CD4-positive, alpha-beta T cell treated with Interleukin-17A for 1 hour (primary cell): ENCODE data around the gene KCNK18.
"Not testable (repeated sequence)": the region's sequence is repeated elsewhere in the genome, so short reads cannot be mapped to it uniquely, and the experiment has no call there.

Experiments used
- DNase-seq: peaks from one replicate; pipeline ENCODE4 v3.0.0-alpha.2; 2020

Gene KCNK18

GRCh38 chr10:117174439-117175214, 22.7 kb upstream of the KCNK18 start:
- DNase-seq, result peak; percentile 85

DNA sequence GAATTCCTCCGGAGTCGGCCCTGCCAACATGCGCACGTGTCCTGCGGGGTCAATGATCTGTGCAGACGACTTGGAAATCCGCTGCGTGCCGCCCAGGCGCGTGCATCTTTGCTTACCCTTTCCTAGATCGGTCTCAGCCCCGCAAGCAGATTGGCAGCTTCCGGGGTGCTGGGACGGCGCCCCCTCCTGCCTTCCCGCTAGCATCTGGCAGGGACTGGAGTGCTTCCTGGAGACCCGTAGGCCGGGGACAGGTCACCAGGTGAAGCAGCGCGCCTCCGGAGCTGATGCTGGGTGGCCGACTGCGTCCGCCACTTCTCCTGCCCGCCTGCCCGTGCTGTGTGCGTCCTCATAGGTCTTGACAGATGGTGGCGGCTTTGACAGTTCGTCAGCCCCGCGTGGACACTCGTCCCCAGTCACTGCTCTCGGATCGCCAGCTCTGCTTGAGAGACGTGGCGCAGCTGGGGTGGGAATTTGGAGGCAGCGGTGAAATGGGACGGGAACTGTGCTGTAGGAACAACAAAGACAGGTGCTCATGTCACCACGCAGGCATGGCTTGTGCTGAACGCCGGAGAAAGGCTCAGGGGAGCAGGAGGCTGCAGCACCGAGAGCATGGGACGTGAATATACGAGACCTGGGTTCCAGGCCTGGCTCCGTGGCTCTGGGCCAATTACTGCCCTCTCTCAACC, 21.9 kb upstream of the KCNK18 start:
- DNase-seq, result peak; percentile 9

DNA sequence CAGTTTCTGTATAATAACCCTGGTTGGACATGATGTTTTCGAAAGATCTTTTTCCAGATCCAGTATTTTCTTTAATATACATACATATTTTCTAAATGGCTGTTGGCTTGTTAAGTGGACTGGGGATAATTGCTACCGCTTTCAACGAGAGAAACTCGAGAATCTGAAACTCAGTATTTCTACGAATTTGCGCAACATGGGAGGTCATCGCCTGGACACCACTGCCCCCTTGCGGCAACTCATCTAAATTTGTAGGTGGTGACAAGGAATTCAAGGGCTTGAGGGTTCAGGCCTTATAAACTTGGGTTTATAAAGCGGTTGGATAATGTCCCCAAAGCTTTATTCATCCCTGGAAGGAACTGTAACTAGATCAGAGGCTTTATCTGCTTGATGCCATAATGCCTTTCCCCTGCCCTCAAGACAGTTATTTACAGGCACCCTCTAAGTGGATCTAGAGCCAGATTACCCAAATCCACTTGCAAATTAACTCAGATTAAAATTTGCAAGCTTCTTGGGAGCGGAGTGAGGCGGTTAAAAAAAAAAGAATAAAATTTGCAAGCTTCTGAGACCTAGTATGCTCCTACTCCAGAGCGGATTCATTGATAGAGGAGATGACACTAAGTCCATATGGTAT, 21.3 kb upstream of the KCNK18 start:
- DNase-seq, result peak; percentile 75

- no peak for DNase-seq
Measured at GRCh38 chr10:117178190-117178589, 19.1 kb upstream of the KCNK18 start.

DNA sequence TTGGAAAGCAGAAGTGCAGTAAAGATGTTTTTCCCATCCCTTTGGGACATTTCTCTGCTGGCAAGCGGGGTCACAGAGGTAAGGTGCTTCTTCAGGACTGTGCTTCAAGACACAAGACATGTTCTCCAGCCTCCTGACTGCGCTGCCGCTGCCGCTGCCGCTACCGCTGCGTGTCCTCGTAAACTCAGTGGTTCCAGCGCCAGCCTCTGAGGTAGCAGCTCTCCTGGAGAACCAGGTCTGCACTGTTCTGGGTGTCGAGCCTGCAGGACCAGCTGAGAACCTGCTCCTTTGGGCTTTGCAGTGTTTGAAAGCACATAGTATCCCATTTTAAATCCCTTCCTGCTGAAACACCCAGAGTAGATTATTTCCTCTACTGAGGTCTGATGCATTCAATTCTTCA, 13.0 kb upstream of the KCNK18 start:
- DNase-seq, result no peak

- DNase-seq, result no peak
Measured at GRCh38 chr10:117184821-117185220, 12.5 kb upstream of the KCNK18 start.

DNA sequence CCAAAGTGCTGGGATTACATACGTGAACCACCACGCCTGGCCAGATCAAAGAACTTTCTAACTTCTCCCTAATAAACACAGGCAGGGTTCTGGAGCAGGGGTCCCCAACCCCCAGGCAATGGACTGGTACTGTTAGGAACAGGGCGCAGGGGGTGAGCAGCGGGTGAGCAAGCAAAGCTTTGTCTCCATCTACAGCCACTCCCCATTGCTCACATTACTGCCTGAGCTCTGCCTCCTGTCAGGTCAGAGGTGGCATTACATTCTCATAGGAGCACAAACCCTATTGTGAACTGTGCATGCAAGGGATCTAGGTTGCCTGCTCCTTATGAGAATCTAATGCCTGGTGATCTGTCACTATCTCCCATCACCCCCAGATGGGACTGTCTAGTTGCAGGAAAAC, 11.5 kb upstream of the KCNK18 start:
- not testable (repeated sequence) for DNase-seq

DNA sequence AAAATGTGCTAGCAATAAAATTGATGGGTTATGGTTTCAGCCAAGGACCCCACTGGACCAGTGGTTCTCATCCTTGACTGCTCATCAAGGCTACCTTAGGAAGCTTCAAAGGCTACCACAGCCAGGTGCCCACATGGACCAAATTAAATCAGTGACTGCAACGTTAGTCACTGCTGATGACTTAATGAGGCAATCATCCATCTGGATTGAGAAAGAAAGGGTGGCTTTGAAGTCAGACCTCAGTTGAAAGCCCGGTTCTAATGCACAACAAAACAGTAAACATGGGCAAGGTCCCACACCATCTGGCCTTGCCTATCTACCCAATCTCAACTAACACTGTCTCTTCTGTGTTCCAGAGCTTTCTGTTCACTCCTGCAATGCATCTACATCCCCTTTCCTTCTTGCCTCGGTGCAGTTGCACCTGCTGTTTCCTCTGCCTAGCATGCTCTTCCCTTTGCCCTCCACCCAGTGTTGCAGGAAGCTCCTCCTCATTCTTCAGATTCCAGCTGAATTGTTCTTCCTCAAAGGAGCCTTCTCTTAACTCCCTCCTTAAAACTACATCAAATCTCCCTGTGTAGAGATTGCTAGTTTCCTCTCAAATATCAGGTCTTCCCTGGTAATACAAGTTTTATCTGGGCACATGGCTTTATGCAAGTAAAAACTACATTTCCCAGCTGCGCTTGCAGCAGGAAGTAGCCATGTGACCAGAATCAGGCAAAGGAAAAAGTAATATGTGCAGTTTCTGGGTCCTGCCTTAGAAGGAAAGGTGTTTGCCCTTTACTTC, 10.3 kb upstream of the KCNK18 start:
- DNase-seq, result no peak

DNA sequence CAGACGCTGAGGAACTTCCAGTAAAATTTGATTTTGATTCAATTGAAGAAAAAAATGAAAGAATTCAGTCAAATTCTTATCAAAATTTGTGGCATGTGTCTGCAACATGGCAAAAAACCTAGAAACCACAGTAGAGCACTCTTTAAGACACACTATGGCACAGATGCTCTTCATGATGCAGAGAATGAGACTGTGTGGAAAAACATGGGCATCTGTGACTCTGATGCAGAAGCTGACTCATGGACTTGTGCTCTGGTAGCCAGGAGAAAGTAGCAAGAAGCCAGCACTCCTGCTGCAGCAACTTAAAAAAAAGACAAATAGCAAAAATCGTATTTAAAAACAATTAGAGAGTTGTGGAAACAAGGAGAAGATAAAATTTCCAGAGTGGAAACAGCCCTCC, 8.9 kb upstream of the KCNK18 start:
- no peak for DNase-seq

GRCh38 chr10:117189557-117189956, 7.7 kb upstream of the KCNK18 start:
- no peak for DNase-seq

- no peak for DNase-seq
Measured at GRCh38 chr10:117198088-117198487, 799 bp downstream of the KCNK18 start.

GRCh38 chr10:117201826-117202225, 4.5 kb downstream of the KCNK18 start:
- no peak for DNase-seq

- DNase-seq, result no peak
Measured at GRCh38 chr10:117204316-117204715, 7.0 kb downstream of the KCNK18 start.

GRCh38 chr10:117212176-117212575, 14.9 kb downstream of the KCNK18 start:
- DNase-seq, result no peak

DNA sequence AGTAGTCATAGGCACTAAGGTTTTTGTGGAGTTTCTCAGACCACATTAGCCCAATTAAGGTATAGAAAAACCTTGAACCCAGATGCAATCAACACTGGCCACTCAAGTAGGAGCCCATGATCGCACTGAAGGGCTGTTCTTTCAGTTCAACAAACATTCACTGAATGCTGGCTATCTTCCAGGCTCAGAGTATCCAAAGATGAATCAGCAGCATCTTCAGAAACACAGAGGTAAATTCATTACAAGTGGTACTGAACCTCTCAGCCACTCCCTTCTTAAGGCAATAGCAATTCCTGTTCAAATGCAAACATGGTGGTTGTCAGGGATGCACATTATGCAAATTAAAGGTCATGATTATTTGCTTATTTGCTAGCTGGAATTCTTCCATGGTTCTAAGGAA, 17.1 kb downstream of the KCNK18 start:
- no peak for DNase-seq

GRCh38 chr10:117215079-117215478, 17.8 kb downstream of the KCNK18 start:
- DNase-seq, result no peak

DNA sequence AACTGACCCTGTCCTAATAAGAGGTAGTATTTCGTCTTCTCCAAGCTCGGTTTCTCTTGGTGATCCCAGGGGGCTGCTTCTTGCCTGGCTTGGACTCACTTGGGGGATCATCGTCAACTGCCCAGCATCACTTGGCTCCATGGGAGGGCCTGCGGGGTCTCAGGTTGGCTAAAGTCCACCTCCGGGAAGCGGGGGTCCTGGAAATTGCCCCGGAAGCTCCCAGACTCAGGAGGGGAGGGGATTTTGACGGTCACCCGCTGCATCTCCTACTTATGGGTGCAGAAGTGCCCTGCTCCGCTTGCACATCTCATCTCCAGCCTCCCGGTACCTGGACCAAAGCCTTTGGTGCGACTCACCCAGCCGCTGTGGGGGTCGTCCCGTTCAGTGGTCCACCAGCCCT, 18.7 kb downstream of the KCNK18 start:
- no peak for DNase-seq

- DNase-seq, result peak; percentile 62
Measured at GRCh38 chr10:117216611-117217195, 19.4 kb downstream of the KCNK18 start.

- no peak for DNase-seq
Measured at GRCh38 chr10:117217196-117217761, 20.0 kb downstream of the KCNK18 start.

- no peak for DNase-seq
Measured at GRCh38 chr10:117218654-117219053, 21.4 kb downstream of the KCNK18 start.

DNA sequence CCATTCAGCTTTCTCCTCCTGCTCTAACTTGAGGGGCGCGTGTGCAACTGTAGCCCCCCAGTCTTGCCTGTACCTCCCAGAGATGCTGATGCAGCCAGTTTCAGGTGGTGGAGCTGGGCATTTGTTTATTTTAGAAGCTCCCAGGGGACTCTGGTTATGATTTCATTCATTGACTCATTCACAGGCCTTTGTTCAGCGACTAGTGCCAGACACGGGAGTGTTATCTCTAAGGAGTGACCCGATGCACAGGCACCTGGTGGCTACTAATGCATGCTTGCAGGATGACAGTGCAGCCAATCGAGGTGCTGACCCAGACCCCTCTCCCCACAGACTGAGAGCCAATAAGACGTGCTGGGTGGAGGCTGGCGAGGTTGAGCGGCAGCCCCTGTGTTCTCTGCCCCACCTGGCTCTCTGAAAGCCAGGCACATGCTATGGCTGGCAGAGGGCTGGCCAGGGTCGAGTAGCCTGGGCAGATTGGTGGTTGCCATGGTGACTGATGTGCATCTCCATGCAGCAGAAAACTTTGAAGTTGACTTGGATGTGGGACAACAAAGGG, 23.9 kb downstream of the KCNK18 start:
- DNase-seq, result no peak

- DNase-seq, result no peak
Measured at GRCh38 chr10:117222552-117222951, 25.3 kb downstream of the KCNK18 start.
